IPS-15b (cell line): ENCODE measurements around the gene COL5A1.

Experiments used
- H3K27me3 ChIP-seq: one replicate; pipeline ENCODE4 v1.6.1; 2013; ENCODE audit warnings: low read length; ENCODE audit not compliant: control insufficient read depth, insufficient read depth
- H3K36me3 ChIP-seq: one replicate; pipeline ENCODE4 v1.6.1; 2013; ENCODE audit warnings: low read length; ENCODE audit not compliant: control insufficient read depth, insufficient read depth
- H3K4me1 ChIP-seq: one replicate; pipeline ENCODE4 v1.6.1; 2013; ENCODE audit warnings: mild to moderate bottlenecking, low read length; ENCODE audit not compliant: control insufficient read depth, insufficient read depth
- H3K4me3 ChIP-seq: one replicate; pipeline ENCODE4 v1.5.1; 2013; ENCODE audit warnings: low read depth, low read length
- H3K9ac ChIP-seq: one replicate; pipeline ENCODE4 v1.6.1; 2013; ENCODE audit warnings: low read depth, mild to moderate bottlenecking, low read length
- H3K9me3 ChIP-seq: one replicate; pipeline ENCODE4 v1.6.1; 2013; ENCODE audit warnings: mild to moderate bottlenecking, low read length; ENCODE audit not compliant: control insufficient read depth, insufficient read depth

Gene COL5A1

GRCh38 chr9:134720136-134720753, 78.6 kb downstream of the COL5A1 start:
- Histone ChIP-seq H3K4me3 (no peak overlapping the region), H3K36me3 (no peaks in the 10 kb centered on the region), H3K9me3 (no peaks in the 10 kb centered on the region), H3K27me3 (no peaks in the 10 kb centered on the region), H3K9ac (no peak overlapping the region), H3K4me1 (no peaks in the 10 kb centered on the region)

GRCh38 chr9:134720796-134721195, 79.2 kb downstream of the COL5A1 start:
- Histone ChIP-seq H3K9ac (no peak overlapping the region), H3K4me3 (no peak overlapping the region), H3K9me3 (no peaks in the 10 kb centered on the region), H3K27me3 (no peaks in the 10 kb centered on the region), H3K4me1 (no peaks in the 10 kb centered on the region), H3K36me3 (no peaks in the 10 kb centered on the region)

GRCh38 chr9:134721344-134721743, 79.7 kb downstream of the COL5A1 start:
- no peaks in the 10 kb centered on the region for H3K9me3 ChIP-seq
- H3K9ac ChIP-seq, result no peak overlapping the region
- H3K36me3 ChIP-seq, result no peaks in the 10 kb centered on the region
- H3K4me3 ChIP-seq, result no peak overlapping the region
- no peaks in the 10 kb centered on the region for H3K27me3 ChIP-seq
- no peaks in the 10 kb centered on the region for H3K4me1 ChIP-seq

- no peaks in the 10 kb centered on the region for H3K36me3 ChIP-seq
- no peak overlapping the region for H3K9ac ChIP-seq
- H3K4me3 ChIP-seq, result no peak overlapping the region
- H3K9me3 ChIP-seq, result no peaks in the 10 kb centered on the region
- H3K4me1 ChIP-seq, result no peaks in the 10 kb centered on the region
- no peaks in the 10 kb centered on the region for H3K27me3 ChIP-seq
Observed at GRCh38 chr9:134722120-134722701, 80.6 kb downstream of the COL5A1 start.

- Histone ChIP-seq H3K9me3 (no peaks in the 10 kb centered on the region), H3K4me3 (no peak overlapping the region), H3K36me3 (peaks cover 4% of the 10 kb centered on the region), H3K4me1 (no peaks in the 10 kb centered on the region), H3K9ac (no peak overlapping the region), H3K27me3 (no peaks in the 10 kb centered on the region)
Observed at GRCh38 chr9:134723037-134723436, 81.4 kb downstream of the COL5A1 start.

- Histone ChIP-seq H3K4me3 (no peak overlapping the region), H3K36me3 (peaks cover 4% of the 10 kb centered on the region), H3K9me3 (no peaks in the 10 kb centered on the region), H3K4me1 (no peaks in the 10 kb centered on the region), H3K9ac (no peak overlapping the region), H3K27me3 (no peaks in the 10 kb centered on the region)
Observed at GRCh38 chr9:134723491-134724190, 82.0 kb downstream of the COL5A1 start.

GRCh38 chr9:134724202-134724911, 82.8 kb downstream of the COL5A1 start:
- Histone ChIP-seq H3K4me1 (no peaks in the 10 kb centered on the region), H3K9me3 (no peaks in the 10 kb centered on the region), H3K36me3 (peaks cover 4% of the 10 kb centered on the region), H3K9ac (no peak overlapping the region), H3K4me3 (no peak overlapping the region), H3K27me3 (no peaks in the 10 kb centered on the region)

GRCh38 chr9:134724912-134725604, 83.5 kb downstream of the COL5A1 start:
- H3K36me3 ChIP-seq, result peaks cover 6% of the 10 kb centered on the region
- no peak overlapping the region for H3K9ac ChIP-seq
- no peak overlapping the region for H3K4me3 ChIP-seq
- H3K9me3 ChIP-seq, result no peaks in the 10 kb centered on the region
- H3K27me3 ChIP-seq, result no peaks in the 10 kb centered on the region
- H3K4me1 ChIP-seq, result no peaks in the 10 kb centered on the region

GRCh38 chr9:134725605-134725940, 84.0 kb downstream of the COL5A1 start:
- Histone ChIP-seq H3K27me3 (no peaks in the 10 kb centered on the region), H3K4me1 (no peaks in the 10 kb centered on the region), H3K9me3 (no peaks in the 10 kb centered on the region), H3K9ac (no peak overlapping the region), H3K4me3 (no peak overlapping the region), H3K36me3 (peaks cover 9% of the 10 kb centered on the region)

GRCh38 chr9:134726026-134726721, 84.6 kb downstream of the COL5A1 start:
- Histone ChIP-seq H3K4me1 (no peaks in the 10 kb centered on the region), H3K36me3 (peaks cover 11% of the 10 kb centered on the region), H3K27me3 (no peaks in the 10 kb centered on the region), H3K4me3 (no peak overlapping the region), H3K9ac (no peak overlapping the region), H3K9me3 (no peaks in the 10 kb centered on the region)

GRCh38 chr9:134726722-134727034, 85.1 kb downstream of the COL5A1 start:
- Histone ChIP-seq H3K9me3 (no peaks in the 10 kb centered on the region), H3K4me3 (no peak overlapping the region), H3K36me3 (peaks cover 11% of the 10 kb centered on the region), H3K4me1 (no peaks in the 10 kb centered on the region), H3K9ac (no peak overlapping the region), H3K27me3 (no peaks in the 10 kb centered on the region)
